Measurements from ENCODE around the gene ATP6V1G2. TPM values are rescaled to one million over a fixed set of nuclear protein-coding genes. Genes with fewer than 3 reads are reported as not detected.

ATP6V1G2 gene
- total and polyA plus RNA-seq, 8 donors: 0.16 to 2.1 (median 0.50) TPM

GRCh38 chr6:31533455-31533841, 13.0 kb downstream of the ATP6V1G2 start:
- ATAC-seq: no peak

DNA sequence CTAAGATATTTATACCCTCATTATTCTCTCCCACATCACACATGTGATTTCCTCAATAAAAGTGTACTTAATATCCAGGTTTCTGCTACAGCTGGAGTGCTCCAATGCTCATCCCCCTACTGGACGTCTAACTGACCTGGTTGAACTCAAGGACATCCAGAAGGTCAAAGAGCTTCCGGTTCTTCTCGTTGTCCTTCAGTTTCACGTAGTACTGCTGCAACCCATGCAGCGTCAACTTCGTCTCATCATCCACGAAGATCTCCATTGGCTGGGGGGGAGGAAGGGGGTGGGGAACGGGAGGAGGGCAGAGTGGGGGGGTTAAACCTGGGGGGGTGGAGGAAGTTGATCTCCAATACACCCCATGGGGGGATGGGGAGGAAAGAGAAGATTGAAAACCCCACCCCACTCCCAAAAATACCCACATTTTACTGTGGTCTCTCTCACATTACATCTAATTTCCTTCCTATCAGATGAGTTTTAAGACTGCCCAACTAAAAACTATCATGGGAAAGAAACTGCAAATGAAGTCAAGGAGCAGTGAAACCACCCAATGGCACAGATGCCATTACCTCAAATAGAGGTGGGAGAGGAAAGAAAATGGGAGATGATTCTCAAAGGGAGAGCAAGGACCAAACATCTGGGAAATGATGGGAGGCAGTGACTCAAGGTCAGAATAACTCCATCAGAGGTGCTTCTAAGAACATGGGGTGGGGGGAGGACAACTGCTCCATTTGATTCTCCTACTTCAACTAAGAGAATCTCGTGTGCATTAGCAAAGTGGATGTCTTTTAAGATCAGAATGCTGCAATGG, 13.6 kb downstream of the ATP6V1G2 start:
- WGBS, 2 donors: 47 to 52% methylated on average over 9 of the region's 9 CpGs

More at GRCh38 chr6:31533455-31533841, 13.0 kb downstream of the ATP6V1G2 start:
- H3K36me3 ChIP-seq: peaks cover 17 to 84% (median 59%) of the 10 kb centered on the region in 3 donors
- H3K27me3 ChIP-seq: no peaks in the 10 kb centered on the region
- no peaks in the 10 kb centered on the region for H3K9me3 ChIP-seq
- TF ChIP-seq CTCF (IDR thresholded peaks at IDR 0.05): no peak
- H3K27ac ChIP-seq: no peak overlapping the region
- FAIRE-seq (no peak), DNase-seq (no peak)
- H3K4me1 ChIP-seq: peaks cover 3 to 12% (median 10%) of the 10 kb centered on the region in 3 donors
- H3K4me3 ChIP-seq: no peak overlapping the region
- WGBS, 2 donors: 96 to 100% methylated on average over 1 of the region's 1 CpG
- intact Hi-C loops (cut with DNase I): no loop called here

GRCh38 chr6:31531771-31532643, 14.4 kb downstream of the ATP6V1G2 start:
- WGBS, 2 donors: 75 to 80% methylated on average over 9 of the region's 9 CpGs
- DNase-seq: no peak
- no peak overlapping the region for H3K27ac ChIP-seq
- no peaks in the 10 kb centered on the region for H3K9me3 ChIP-seq
- no peak overlapping the region for H3K4me3 ChIP-seq
- TF ChIP-seq CTCF (IDR thresholded peaks at IDR 0.05): no peak
- FAIRE-seq: no peak
- ATAC-seq: no peak
- peaks cover 14 to 70% (median 52%) of the 10 kb centered on the region in 3 donors for H3K36me3 ChIP-seq
- intact Hi-C loops (cut with DNase I): no loop called here
- H3K27me3 ChIP-seq: no peaks in the 10 kb centered on the region
- peaks cover 0 to 10% (median 10%) of the 10 kb centered on the region in 3 donors for H3K4me1 ChIP-seq

More for the DNA sequence above, 13.6 kb downstream of the ATP6V1G2 start:
- intact Hi-C loops (cut with DNase I): no loop called here
- H3K36me3 ChIP-seq: peaks cover 17 to 78% (median 56%) of the 10 kb centered on the region in 3 donors
- no peak for FAIRE-seq
- no peak overlapping the region for H3K27ac ChIP-seq
- no peak for ATAC-seq
- no peak overlapping the region for H3K4me3 ChIP-seq
- H3K9me3 ChIP-seq: no peaks in the 10 kb centered on the region
- H3K4me1 ChIP-seq: peaks cover 0 to 10% (median 10%) of the 10 kb centered on the region in 3 donors
- no peaks in the 10 kb centered on the region for H3K27me3 ChIP-seq
- DNase-seq: no peak
- no peak for TF ChIP-seq CTCF (IDR thresholded peaks at IDR 0.05)

DNA sequence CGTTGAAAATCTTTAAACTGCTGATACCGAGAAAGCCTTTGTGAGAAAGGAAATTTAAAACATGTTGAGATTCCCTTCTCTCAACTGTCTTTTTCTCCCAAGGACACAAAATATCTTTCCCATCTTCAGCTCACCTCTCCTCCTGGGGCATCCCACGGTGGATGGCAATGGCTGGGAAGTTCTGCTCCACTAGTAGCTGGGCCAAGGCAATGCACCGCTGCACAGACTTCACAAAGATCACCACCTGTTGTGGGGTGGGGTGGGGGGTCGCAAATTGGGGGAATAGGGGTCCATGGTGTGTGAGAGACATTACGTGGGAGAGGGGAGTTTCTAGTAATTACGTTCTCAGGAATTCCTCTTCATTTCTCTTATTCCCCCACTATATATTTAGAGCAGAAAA, 15.2 kb downstream of the ATP6V1G2 start:
- FAIRE-seq: no peak

More for the DNA sequence above, 15.2 kb downstream of the ATP6V1G2 start:
- TF ChIP-seq CTCF (IDR thresholded peaks at IDR 0.05): no peak
- WGBS, 2 donors: 82 to 86% methylated on average over 7 of the region's 7 CpGs
- intact Hi-C loops (cut with DNase I): no loop called here
- Histone ChIP-seq H3K36me3 (peaks cover 12 to 62% (median 44%) of the 10 kb centered on the region in 3 donors), H3K27ac (no peak overlapping the region), H3K9me3 (no peaks in the 10 kb centered on the region), H3K4me3 (no peak overlapping the region), H3K27me3 (no peaks in the 10 kb centered on the region), H3K4me1 (peaks cover 0 to 10% (median 10%) of the 10 kb centered on the region in 3 donors)
- DNase-seq (no peak), ATAC-seq (no peak)

Data from pancreas (tissue), 10 donors.